HG03280 (cell line): ENCODE results near the gene KRTAP5-9.
"Not testable (repeated sequence)": the region's sequence is repeated elsewhere in the genome, so short reads cannot be mapped to it uniquely, and the experiment has no call there.

Experiments
- ATAC-seq: cut with Tn5 transposase; IDR thresholded peaks from one replicate; pipeline ENCODE4 v1.9.1; 2021; ENCODE audit warnings: mild to moderate bottlenecking, moderate library complexity; ENCODE audit not compliant: unreplicated experiment

Gene KRTAP5-9

DNA sequence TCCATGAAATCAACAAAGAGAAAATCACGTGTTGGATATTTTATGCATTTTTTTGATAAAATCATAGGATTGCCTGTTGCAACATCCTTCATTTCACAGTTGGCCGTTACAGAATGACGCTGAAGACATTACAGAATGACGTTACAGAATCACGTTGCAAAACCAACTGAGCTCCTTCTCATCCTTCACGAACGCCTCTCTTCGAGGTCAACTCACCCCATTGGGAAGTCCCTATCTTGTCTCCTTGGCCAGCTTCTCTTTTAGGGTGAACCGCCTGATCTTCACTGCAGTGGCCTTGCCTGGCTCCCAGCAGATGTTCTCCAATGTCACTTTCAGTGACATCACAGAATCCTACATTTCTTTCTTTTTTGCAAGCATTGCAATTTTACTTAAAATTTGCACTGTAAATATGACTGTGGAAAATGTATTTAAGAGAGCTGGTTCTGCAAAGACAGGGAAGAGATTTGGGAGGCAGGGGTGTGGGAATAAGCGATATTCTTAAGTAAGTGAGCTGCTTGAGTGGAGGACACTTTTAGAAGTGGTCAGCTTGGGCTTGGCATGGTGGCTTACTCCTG, 16.1 kb upstream of the KRTAP5-9 start:
- no peak for ATAC-seq

- ATAC-seq = not testable (repeated sequence)
These were observed 13.3 kb upstream of the KRTAP5-9 start for GRCh38 chr11:71534711-71535608.

GRCh38 chr11:71535825-71536224, 12.4 kb upstream of the KRTAP5-9 start:
- ATAC-seq = no peak

GRCh38 chr11:71537537-71537936, 10.7 kb upstream of the KRTAP5-9 start:
- ATAC-seq = no peak

GRCh38 chr11:71537977-71538665, 10.1 kb upstream of the KRTAP5-9 start, which contains the start of gene KRTAP5-8:
Gene KRTAP5-8 (plus strand): TSS chr11:71538025. CDS start chr11:71538056, 31 bp downstream.
- ATAC-seq = not testable (repeated sequence)

- no peak for ATAC-seq
These were observed 9.6 kb upstream of the KRTAP5-9 start for GRCh38 chr11:71538666-71538990.

DNA sequence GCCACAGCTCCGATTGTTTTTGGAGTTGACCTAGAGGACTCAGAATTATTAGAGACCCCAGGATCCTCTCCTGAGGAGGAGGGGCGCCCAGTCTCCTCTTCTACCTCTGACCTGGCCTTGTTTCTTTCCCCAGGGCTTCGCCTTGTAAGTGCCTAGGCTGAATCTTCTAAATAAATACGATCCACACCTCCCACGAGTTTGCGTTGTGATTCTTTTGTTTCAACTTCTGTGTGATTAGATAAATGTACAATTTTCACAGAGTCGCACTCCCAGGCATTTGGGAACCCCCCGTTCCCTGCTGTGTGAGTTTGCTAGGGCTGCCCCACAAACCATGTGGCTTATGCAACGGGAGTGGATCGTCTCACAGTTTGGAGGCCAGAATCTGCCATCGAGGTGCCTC, 9.2 kb upstream of the KRTAP5-9 start:
- ATAC-seq = no peak

- not testable (repeated sequence) for ATAC-seq
These were observed 8.2 kb upstream of the KRTAP5-9 start for GRCh38 chr11:71539971-71540370.

GRCh38 chr11:71540521-71541304, 7.5 kb upstream of the KRTAP5-9 start:
- ATAC-seq = not testable (repeated sequence)

DNA sequence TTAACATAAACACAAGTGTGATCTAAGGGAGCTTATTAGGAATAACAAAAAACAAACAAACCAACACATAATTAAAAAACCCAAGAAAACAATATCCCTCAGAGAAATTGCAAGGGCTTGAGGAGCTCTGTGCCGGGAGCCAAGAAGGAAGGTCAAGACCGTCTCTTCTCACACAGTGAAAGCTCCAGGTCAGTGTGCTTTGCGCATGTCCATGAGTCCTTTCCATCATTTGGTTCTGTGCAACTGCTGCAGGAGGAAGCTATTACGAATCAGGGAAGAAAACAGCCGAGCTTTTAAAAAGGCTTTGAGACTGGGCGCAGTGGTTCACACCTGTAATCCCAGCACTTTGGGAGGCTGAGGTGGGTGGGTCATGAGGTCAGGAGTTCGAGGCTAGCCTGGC, 5.8 kb upstream of the KRTAP5-9 start:
- ATAC-seq = no peak

- no peak for ATAC-seq
These were observed 5.1 kb upstream of the KRTAP5-9 start for GRCh38 chr11:71542879-71543777.

DNA sequence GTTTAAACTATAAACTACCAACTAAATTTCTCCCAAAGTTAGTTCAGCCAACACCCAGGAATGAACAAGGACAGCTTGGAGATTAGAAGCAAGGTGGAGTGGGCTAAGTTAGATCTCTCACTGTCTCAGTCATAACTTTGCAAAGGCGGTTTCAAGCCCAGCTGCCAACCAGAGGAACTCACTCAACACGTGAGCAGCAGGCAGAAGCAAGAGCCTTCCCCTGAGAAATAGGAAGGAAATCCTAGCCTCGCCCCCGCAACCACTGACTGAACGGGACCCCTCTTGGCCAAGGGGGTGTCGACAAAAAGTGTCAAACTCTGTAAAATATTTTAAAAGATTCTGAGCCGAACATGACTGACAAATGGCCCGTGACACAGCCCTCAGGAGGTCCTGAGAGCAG, 4.4 kb upstream of the KRTAP5-9 start:
- no peak for ATAC-seq

- ATAC-seq = no peak
These were observed 3.5 kb upstream of the KRTAP5-9 start for GRCh38 chr11:71544525-71545214.

DNA sequence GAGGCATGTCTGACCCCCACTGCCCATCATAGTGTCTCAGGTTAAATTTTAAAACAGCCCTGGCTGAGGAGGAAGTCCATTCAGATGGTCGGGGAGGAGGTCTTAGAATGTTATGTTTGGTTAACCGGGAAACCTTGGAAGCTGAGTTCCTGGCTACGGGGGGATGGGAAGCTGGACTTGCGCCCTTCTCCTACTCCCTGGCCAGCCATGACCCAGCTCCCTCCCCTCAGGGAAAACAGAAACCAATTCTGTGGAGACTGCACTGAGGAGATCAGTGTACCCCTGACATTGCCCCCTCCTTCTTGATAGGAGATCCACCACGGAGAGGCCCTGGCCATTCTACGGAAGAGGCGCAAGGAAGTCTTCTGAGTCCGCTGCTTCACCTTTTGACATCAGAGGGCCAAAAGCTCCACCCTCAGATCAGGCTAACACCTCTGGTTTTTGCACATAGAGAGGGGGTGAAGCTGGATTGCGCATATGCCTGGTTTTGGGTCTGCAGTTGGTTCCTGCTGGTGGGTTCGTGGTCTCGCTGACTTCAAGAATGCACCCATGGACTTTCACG, 2.7 kb upstream of the KRTAP5-9 start:
- ATAC-seq = no peak

GRCh38 chr11:71548716-71549151, 514 bp downstream of the KRTAP5-9 start:
- ATAC-seq = no peak

DNA sequence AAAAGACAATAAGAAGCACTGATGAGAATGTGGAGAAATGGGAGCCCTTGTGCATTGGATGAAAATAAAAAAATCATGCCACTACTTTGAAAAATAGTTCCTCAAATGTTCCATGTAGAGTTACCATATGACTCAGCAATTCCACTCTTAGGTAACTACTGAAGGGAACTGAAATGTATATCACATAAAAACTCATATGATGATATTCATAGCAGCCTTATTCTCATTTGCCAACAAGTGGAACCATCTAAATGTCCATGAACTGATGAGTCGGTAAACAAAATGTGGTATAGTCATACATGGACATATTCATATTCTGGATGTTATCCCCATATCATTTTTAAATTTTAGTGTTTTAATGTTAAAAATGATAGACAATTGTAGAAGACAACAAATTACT, 3.5 kb downstream of the KRTAP5-9 start:
- no peak for ATAC-seq

DNA sequence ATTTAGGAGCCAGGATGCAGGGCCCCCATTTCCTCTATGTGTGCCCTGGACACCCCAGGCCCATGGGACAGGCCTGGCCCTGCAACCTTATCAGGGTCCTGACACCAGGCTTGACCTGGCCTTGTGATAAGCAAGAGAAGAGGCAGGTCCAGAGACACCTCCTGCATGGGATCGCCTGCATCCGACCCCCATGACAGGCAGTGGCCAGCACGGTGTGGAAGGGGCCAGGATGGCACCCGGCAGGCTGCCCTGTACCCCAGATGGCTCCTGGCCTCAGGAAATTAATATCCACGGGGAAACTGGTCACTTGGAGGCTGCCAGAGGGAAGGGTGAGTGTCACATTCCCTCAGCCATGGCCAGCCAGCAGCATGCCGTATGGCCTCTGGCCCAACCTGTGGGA, 6.8 kb downstream of the KRTAP5-9 start:
- no peak for ATAC-seq

DNA sequence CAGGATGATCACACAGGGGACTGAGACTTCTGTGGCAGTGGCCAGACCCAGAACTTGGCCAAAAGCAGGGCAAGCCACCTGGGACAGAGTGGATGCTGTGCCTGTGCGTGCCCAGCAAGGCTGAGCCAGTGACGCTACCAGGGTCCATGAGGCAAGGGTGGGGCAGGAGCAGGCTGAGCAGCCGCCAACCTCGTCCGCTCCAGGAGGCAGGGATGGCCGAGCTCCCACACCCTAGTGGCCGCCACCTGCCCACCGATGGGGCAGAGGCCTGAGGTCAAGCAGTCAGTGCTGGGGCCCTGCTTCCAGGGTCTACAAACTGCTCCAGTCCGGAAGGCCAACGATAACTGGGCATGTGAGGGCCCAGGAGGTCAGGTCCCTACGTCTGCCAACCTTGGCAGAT, 7.3 kb downstream of the KRTAP5-9 start:
- ATAC-seq = no peak

DNA sequence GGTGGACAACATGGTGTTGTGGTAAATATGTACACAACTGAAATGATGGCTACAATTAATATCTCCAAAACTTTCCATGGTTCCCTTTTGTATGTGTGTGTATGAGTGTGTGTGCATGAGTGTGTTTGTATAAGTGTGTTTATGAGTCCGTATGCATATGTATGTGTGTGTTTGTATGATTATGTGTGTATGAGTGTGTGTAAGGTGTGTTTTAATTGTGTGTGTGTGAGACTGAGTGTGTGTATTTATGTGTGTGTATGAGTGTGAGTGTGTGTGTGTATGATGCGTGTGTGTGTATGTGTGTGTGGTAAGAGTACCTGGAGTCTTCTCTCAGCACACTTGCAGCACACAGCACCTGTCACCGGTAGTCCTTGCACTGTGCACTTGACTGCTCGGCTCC, 7.8 kb downstream of the KRTAP5-9 start:
- no peak for ATAC-seq
